H1 (cell line): ENCODE measurements around the gene KSR2. TPM values are rescaled to one million over a fixed set of nuclear protein-coding genes. Genes with fewer than 3 reads are reported as not detected.

Experiments
- CTCF ChIA-PET: fragments of 300-600 bp; sonication (Branson Sonifier 250); formaldehyde crosslinking; loops from one replicate; lab custom pipeline; 2021; ENCODE audit not compliant: partially characterized antibody; lab: Charles Lee
- POLR2A ChIA-PET: fragments of 300-600 bp; sonication (Branson Sonifier 250); formaldehyde crosslinking; loops from one replicate; lab custom pipeline; 2021; ENCODE audit warnings: inconsistent platforms; ENCODE audit not compliant: partially characterized antibody; lab: Charles Lee
- DNase-seq, 2 experiments: peaks; one replicate each; pipeline versions ENCODE4 v3.0.0 to v3.0.0-alpha.2; 2010 to 2022; ENCODE audit warnings: low spot score in 2 of 2, low read depth in 1 of 2, mixed read lengths in 1 of 2
- FAIRE-seq: peaks from 2 replicates; lab custom pipeline; 2011; peaks lifted over from hg19 to GRCh38; lab: Jason Lieb, UNC
- H2AFZ ChIP-seq: 2 replicates; pipeline ENCODE4 v1.8.1; 2012; ENCODE audit warnings: low read length, inconsistent platforms
- H2AK5ac ChIP-seq: 2 replicates; pipeline ENCODE4 v1.6.1; 2013; ENCODE audit warnings: low read depth, low read length
- H2BK120ac ChIP-seq: replicated peaks from 2 replicates; pipeline ENCODE3; 2013; ENCODE audit warnings: low read depth, low read length, inconsistent platforms
- H2BK12ac ChIP-seq: 2 replicates; pipeline ENCODE4 v1.6.1; 2013; ENCODE audit warnings: low read depth, low read length
- H2BK15ac ChIP-seq: 2 replicates; pipeline ENCODE4 v1.6.1; 2013; ENCODE audit warnings: low read length
- H2BK20ac ChIP-seq: 2 replicates; pipeline ENCODE4 v1.6.1; 2013; ENCODE audit warnings: low read length
- H2BK5ac ChIP-seq: 2 replicates; pipeline ENCODE4 v1.6.1; 2013; ENCODE audit warnings: low read depth, low read length
- H3K14ac ChIP-seq: 2 replicates; pipeline ENCODE4 v1.6.1; 2013; ENCODE audit warnings: inconsistent platforms; ENCODE audit not compliant: insufficient read length
- H3K18ac ChIP-seq: 2 replicates; pipeline ENCODE4 v1.6.1; 2013; ENCODE audit warnings: low read length; ENCODE audit errors: extremely low read depth
- H3K23ac ChIP-seq: 2 replicates; pipeline ENCODE4 v1.6.1; 2013; ENCODE audit warnings: inconsistent platforms; ENCODE audit not compliant: insufficient read length
- H3K23me2 ChIP-seq: 2 replicates; pipeline ENCODE4 v1.6.1; 2013; ENCODE audit warnings: low read depth, low read length
- H3K27ac ChIP-seq: 2 replicates; pipeline ENCODE4 v1.6.1; 2011; ENCODE audit warnings: low read depth, low read length, inconsistent platforms
- H3K27me3 ChIP-seq, 4 experiments: replicated peaks in 1 of 4; 1 replicate in 1 of 4; 2 replicates in 3 of 4; pipeline versions ENCODE4 v1.6.1 to v1.8.1; 2011 to 2013; ENCODE audit warnings: low read length in 3 of 4, mild to moderate bottlenecking in 3 of 4, inconsistent platforms in 2 of 4, mixed read lengths in 2 of 4, moderate library complexity in 1 of 4; ENCODE audit not compliant: control insufficient read depth in 3 of 4, insufficient read depth in 3 of 4; ENCODE audit errors: extremely low read depth in 1 of 4
- H3K36me3 ChIP-seq, 4 experiments: 2 replicates each; pipeline versions ENCODE4 v1.6.1 to v1.8.1; 2011 to 2013; ENCODE audit warnings: mild to moderate bottlenecking in 4 of 4, low read length in 3 of 4, moderate library complexity in 2 of 4, control low read depth in 1 of 4, inconsistent platforms in 1 of 4; ENCODE audit not compliant: insufficient read depth in 4 of 4, control insufficient read depth in 2 of 4
- H3K4ac ChIP-seq: replicated peaks from 2 replicates; pipeline ENCODE3; 2013; ENCODE audit warnings: low read length, low read depth, mixed read lengths, inconsistent platforms; ENCODE audit not compliant: insufficient read length
- H3K4me1 ChIP-seq, 4 experiments: replicated peaks in 1 of 4; 1 replicate in 1 of 4; 2 replicates in 3 of 4; pipeline versions ENCODE4 v1.6.1 to v1.8.1; 2011 to 2013; ENCODE audit warnings: low read length in 3 of 4, inconsistent platforms in 2 of 4, mixed read lengths in 1 of 4; ENCODE audit not compliant: insufficient read depth in 4 of 4, control insufficient read depth in 3 of 4
- H3K4me2 ChIP-seq, 2 experiments: 2 replicates each; pipeline versions ENCODE4 v1.6.1 to v1.8.1; 2011 to 2013; ENCODE audit warnings: low read depth in 2 of 2, low read length in 2 of 2, control low read depth in 1 of 2, inconsistent platforms in 1 of 2, mild to moderate bottlenecking in 1 of 2; ENCODE audit not compliant: insufficient read depth in 1 of 2
- H3K4me3 ChIP-seq, 4 experiments: fragments of 200-600, 300-600 bp in 1 of 4; sonication (generic), shearing (Covaris generic), sonication (Bioruptor Twin) in 1 of 4; 2 replicates each; pipeline versions ENCODE4 v1.5.1 to v1.8.1; 2011 to 2016; ENCODE audit warnings: low read length in 4 of 4, low read depth in 3 of 4, control low read depth in 2 of 4, inconsistent platforms in 2 of 4, mild to moderate bottlenecking in 2 of 4, mixed read lengths in 1 of 4, moderate library complexity in 1 of 4; ENCODE audit not compliant: insufficient read depth in 2 of 4; ENCODE audit errors: extremely low read depth in 1 of 4
- H3K56ac ChIP-seq: replicated peaks from 2 replicates; pipeline ENCODE3; 2013; ENCODE audit warnings: low read depth, mild to moderate bottlenecking, mixed read lengths, low read length, inconsistent platforms; ENCODE audit not compliant: insufficient read length
- H3K79me1 ChIP-seq: 2 replicates; pipeline ENCODE4 v1.6.1; 2013; ENCODE audit warnings: low read depth, low read length, control low read depth
- H3K79me2 ChIP-seq, 2 experiments: 2 replicates each; pipeline versions ENCODE4 v1.6.1 to v1.8.1; 2012 to 2013; ENCODE audit warnings: low read length in 2 of 2, mild to moderate bottlenecking in 2 of 2, inconsistent platforms in 1 of 2; ENCODE audit not compliant: insufficient read depth in 2 of 2, control insufficient read depth in 1 of 2
- H3K9ac ChIP-seq, 4 experiments: replicated peaks in 1 of 4; 1 replicate in 1 of 4; 2 replicates in 3 of 4; pipeline versions ENCODE4 v1.6.1 to v1.8.1; 2011 to 2013; ENCODE audit warnings: low read depth in 3 of 4, low read length in 3 of 4, control low read depth in 2 of 4, mild to moderate bottlenecking in 2 of 4, moderate library complexity in 2 of 4, inconsistent platforms in 1 of 4; ENCODE audit errors: extremely low read depth in 1 of 4
- H3K9me3 ChIP-seq, 2 experiments: 2 replicates each; pipeline versions ENCODE4 v1.6.1 to v1.8.1; 2012 to 2013; ENCODE audit warnings: mild to moderate bottlenecking in 2 of 2, moderate library complexity in 2 of 2, control low read depth in 1 of 2, inconsistent platforms in 1 of 2, low read depth in 1 of 2, low read length in 1 of 2, mixed read lengths in 1 of 2; ENCODE audit not compliant: insufficient read depth in 2 of 2
- H4K20me1 ChIP-seq, 2 experiments: replicated peaks in 1 of 2; 2 replicates each; pipeline versions ENCODE3 to v1.8.1; 2011 to 2013; ENCODE audit warnings: inconsistent platforms in 2 of 2, low read length in 2 of 2, mild to moderate bottlenecking in 1 of 2; ENCODE audit not compliant: insufficient read depth in 2 of 2, control insufficient read depth in 1 of 2
- H4K5ac ChIP-seq: 2 replicates; pipeline ENCODE4 v1.6.1; 2013; ENCODE audit warnings: low read length, low read depth, mixed read lengths, inconsistent platforms; ENCODE audit not compliant: insufficient read length
- H4K8ac ChIP-seq: 2 replicates; pipeline ENCODE4 v1.8.0; 2013; ENCODE audit warnings: mild to moderate bottlenecking, moderate library complexity, low read length, inconsistent platforms; ENCODE audit not compliant: insufficient read depth; ENCODE audit errors: extremely low read depth
- H4K91ac ChIP-seq: replicated peaks from 2 replicates; pipeline ENCODE3; 2013; ENCODE audit warnings: low read length, mixed read lengths, inconsistent platforms; ENCODE audit not compliant: insufficient read length
- BACH1 ChIP-seq: IDR thresholded peaks from 2 replicates; pipeline ENCODE4 v1.6.1; 2012; ENCODE audit warnings: low read length, improper control_type of control experiment
- RXRA ChIP-seq: IDR thresholded peaks from 2 replicates; pipeline ENCODE4 v1.6.1; 2011; ENCODE audit warnings: low read depth, mild to moderate bottlenecking, low read length, moderate library complexity; ENCODE audit not compliant: insufficient read depth
- WGBS, 2 experiments: shearing (Covaris generic) in 1 of 2; methylation state at CpG; one replicate each; pipeline versions ENCODE4 v1.1.6 to v1.1.7; 2013 to 2015; ENCODE audit warnings: low lambda C conversion rate in 2 of 2, mixed read lengths in 2 of 2, inconsistent platforms in 1 of 2, low coverage in 1 of 2, missing lambda C conversion rate in 1 of 2; ENCODE audit not compliant: insufficient replicate concordance in 2 of 2, insufficient coverage in 1 of 2, insufficient read length in 1 of 2; ENCODE audit errors: extremely low coverage in 1 of 2, missing lambda C conversion rate in 1 of 2; 5-methylcytosine and 5-hydroxymethylcytosine counted together
- polyA plus RNA-seq, 7 experiments: library from polyadenylated mRNA; depleted of rRNA in 3 of 7; stranded (reverse) in 5 of 7; unstranded in 2 of 7; fragments of >200 nt in 5 of 7; fragments of 200-250 nt in 2 of 7; gene quantifications; 1 replicate in 5 of 7; 2 replicates in 1 of 7; 4 replicates in 1 of 7; pipeline versions ENCODE4 v1.2.1 to v1.2.3, GENCODE V29; 2011 to 2013; ENCODE audit warnings: missing spikeins in 2 of 7, mixed read lengths in 2 of 7
- total RNA-seq: library from RNA; stranded (reverse); fragmentation: NEBNext Ultra II Directional; extraction: Animal tissue kit (Norgen Biotek cat#: 25700); gene quantifications from 2 replicates; pipeline ENCODE4 v1.2.1, GENCODE V29; 2021

Gene KSR2
- total and polyA plus RNA-seq, 2 of the 8 experiments (the other 6 are each of a cell fraction or from before 2014, with no cell fraction given) = 0.74 to 2.2 TPM

DNA sequence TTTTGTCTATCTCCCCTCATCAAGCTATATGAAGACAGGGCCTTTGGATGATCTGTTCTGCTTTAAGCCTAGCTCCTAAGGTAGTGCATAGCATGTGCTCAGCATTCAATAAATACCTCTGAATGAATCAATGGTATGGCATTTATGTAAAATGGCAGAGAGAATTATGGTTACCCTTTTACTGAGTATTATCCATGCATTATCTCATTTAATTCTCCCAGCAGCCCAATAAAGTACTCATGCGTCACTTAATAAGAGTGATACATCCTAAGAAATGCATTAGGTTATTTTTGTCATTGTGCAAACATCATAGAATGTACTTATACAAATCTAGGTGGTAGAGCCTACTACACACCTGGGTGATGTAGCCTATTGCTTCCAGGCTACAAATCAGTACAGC is 269.7 kb downstream of the KSR2 start:
- CTCF ChIA-PET = interaction anchor here (1.0 to 2.0 kb wide), 5 partner anchors 13 to 262 kb away, joined by 3 to 7 read pairs (median 3); no protein-coding TSS in a partner anchor
- no peak for FAIRE-seq
- no peak for TF ChIP-seq RXRA
- no peak for TF ChIP-seq BACH1

More for the DNA sequence above, 269.7 kb downstream of the KSR2 start:
- WGBS, 2 experiments = 90% methylated on average over 1 of the region's 1 CpG; no CpG with 5 or more reads in 1 of the 2 experiments
- H4K8ac ChIP-seq = no peak overlapping the region
- no peaks in the 10 kb centered on the region for H3K79me2 ChIP-seq
- H3K23ac ChIP-seq = no peak overlapping the region
- H2BK5ac ChIP-seq = no peak overlapping the region
- H3K9me3 ChIP-seq = no peaks in the 10 kb centered on the region
- H2BK120ac ChIP-seq = no peak overlapping the region
- no peak overlapping the region for H3K9ac ChIP-seq
- H3K4me3 ChIP-seq = no peak overlapping the region
- no peaks in the 10 kb centered on the region for H3K23me2 ChIP-seq
- POLR2A ChIA-PET = no interaction called here
- H4K91ac ChIP-seq = no peak overlapping the region
- no peak overlapping the region for H3K4ac ChIP-seq
- no peak overlapping the region for H3K56ac ChIP-seq
- no peaks in the 10 kb centered on the region for H3K27me3 ChIP-seq
- H2AK5ac ChIP-seq = no peak overlapping the region
- H2BK12ac ChIP-seq = no peak overlapping the region
- no peaks in the 10 kb centered on the region for H3K79me1 ChIP-seq
- no peak overlapping the region for H3K18ac ChIP-seq
- H2BK15ac ChIP-seq = no peak overlapping the region
- H3K4me1 ChIP-seq = peaks cover 0 to 10% (median 1%) of the 10 kb centered on the region in 4 experiments; a peak in 4 of 7 replicates
- H2BK20ac ChIP-seq = no peak overlapping the region
- H3K36me3 ChIP-seq = no peaks in the 10 kb centered on the region
- no peak overlapping the region for H3K14ac ChIP-seq
- no peak overlapping the region for H3K4me2 ChIP-seq
- no peak overlapping the region for H2AFZ ChIP-seq
- no peaks in the 10 kb centered on the region for H4K20me1 ChIP-seq
- H3K27ac ChIP-seq = no peak overlapping the region
- DNase-seq = no peak
- no peak overlapping the region for H4K5ac ChIP-seq
